ENCODE measurements around the gene HMCN1. TPM values are rescaled to one million over a fixed set of nuclear protein-coding genes. Genes with fewer than 3 reads are reported as not detected.

Gene HMCN1
- 36.2 and 76.6 TPM in 2 replicates for total RNA-seq

DNA sequence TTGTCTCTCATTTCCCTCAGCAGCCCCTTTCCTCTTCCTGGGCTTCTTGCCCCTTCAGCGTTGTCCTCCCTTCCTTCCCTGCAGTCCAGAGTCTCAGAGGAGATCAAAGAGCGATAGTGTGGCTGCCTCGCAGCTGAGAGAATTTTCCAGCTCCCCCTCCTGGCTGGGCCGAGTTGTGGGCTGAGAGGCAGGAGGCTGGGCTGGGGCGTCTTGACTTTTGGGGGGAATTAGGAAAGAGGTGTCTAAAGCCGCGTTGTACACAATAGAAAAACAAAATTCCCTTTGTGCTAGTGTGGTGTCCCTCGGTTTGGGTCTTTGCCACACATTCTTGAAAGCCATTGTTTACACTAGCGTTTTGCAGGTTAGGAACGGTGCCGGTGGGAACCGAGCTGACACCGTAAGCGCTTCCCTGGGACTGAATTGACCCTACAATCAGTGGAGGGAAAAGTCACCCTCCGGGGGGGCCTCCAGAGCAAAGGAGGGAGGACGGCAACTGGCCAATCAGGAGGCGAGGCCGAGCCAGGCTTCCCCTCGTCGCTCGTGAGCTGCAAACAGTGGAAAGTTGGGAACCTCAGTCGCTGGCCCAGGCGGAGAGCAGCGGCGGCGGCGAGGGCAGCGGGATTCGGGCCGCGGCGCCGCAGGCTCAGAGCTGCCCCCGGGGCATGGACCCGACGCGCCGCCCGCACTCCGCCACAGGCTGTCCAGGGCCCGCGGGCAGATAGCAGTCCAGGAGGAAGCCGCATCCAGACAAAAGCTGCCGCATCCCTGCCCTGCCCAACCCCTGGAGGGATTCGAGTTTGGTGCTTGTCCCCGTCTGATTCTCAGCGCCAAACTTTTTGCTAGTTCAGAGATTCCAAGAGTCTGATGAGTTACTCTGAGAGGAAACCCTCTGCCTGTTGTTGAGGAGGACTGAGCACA is at the start of gene HMCN1:
HMCN1 (plus strand) TSS at position 574 of the 918 bp plus-strand sequence. CDS start 389 bp downstream, outside the sequence.

Data from articular chondrocyte of knee joint (primary cell).